ENCODE results near the gene TNS2. TPM values are rescaled to one million over a fixed set of nuclear protein-coding genes. Genes with fewer than 3 reads are reported as not detected.
"Not testable (repeated sequence)": the region's sequence is repeated elsewhere in the genome, so short reads cannot be mapped to it uniquely, and the experiment has no call there.

TNS2 gene
- total RNA-seq, 1 donor from 2014 or later: 2.5 TPM

GRCh38 chr12:53105712-53106439 is 56.0 kb downstream of the TNS2 start:
- Mint-ChIP-seq H3K4me1 (ENCODE audit: low read depth, unreplicated experiment) (no peaks in the 10 kb centered on the region), H3K27me3 (ENCODE audit: unreplicated experiment) (peaks cover 2% of the 10 kb centered on the region), H3K9me3 (ENCODE audit: unreplicated experiment) (no peaks in the 10 kb centered on the region), H3K36me3 (ENCODE audit: unreplicated experiment) (no peaks in the 10 kb centered on the region), H3K4me3 (ENCODE audit: unreplicated experiment) (no peak overlapping the region), H3K27ac (ENCODE audit: unreplicated experiment) (no peak overlapping the region)
- TF ChIP-seq CTCF (IDR thresholded peaks at IDR 0.05; ENCODE audit: partially characterized antibody, unreplicated experiment): no peak
- DNase-seq: no peak

DNA sequence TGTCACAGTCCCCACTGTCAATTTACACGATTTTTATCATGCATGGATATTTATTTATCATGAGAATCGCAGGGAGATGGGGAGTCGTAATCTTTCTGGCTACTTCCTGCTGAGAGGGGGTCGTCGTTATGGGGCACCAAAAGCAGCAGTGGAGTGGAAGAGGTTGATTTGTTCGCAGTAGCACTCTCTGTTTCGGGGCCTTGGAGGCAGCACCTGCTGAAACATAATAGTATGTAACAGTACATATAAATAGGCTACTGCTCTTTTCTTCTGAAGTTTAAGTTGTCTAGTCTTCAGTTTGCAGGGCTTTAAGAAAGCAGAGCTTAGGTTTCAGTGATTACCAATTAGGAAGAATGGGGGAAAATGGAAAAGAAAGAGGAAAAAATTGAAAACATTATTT is 57.3 kb downstream of the TNS2 start:
- no peak overlapping the region for H3K27ac Mint-ChIP-seq (ENCODE audit: unreplicated experiment)
- no peaks in the 10 kb centered on the region for H3K4me1 Mint-ChIP-seq (ENCODE audit: low read depth, unreplicated experiment)
- no peaks in the 10 kb centered on the region for H3K36me3 Mint-ChIP-seq (ENCODE audit: unreplicated experiment)
- H3K27me3 Mint-ChIP-seq (ENCODE audit: unreplicated experiment): peaks cover 4% of the 10 kb centered on the region
- no peak for DNase-seq
- H3K4me3 Mint-ChIP-seq (ENCODE audit: unreplicated experiment): no peak overlapping the region
- no peak for TF ChIP-seq CTCF (IDR thresholded peaks at IDR 0.05; ENCODE audit: partially characterized antibody, unreplicated experiment)
- no peaks in the 10 kb centered on the region for H3K9me3 Mint-ChIP-seq (ENCODE audit: unreplicated experiment)

DNA sequence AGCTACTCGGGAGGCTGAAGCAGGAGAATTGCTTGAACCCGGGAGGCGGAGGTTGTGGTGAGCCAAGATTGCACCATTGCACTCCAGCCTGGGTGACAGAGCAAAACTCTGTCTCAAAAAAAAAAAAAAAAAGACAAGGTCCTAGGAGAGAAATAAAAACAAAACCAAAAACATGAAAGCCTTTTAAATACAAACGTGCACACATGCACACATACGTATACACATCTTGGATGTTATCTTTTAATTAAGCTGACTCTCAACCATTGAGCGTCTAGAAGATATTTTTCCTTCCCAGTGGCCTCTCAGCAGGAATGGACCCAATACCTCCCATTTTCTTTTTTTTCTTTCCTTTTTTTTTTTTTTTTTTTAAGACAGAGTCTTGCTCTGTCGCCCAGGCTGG is 62.6 kb downstream of the TNS2 start:
- H3K27ac Mint-ChIP-seq (ENCODE audit: unreplicated experiment); H3K36me3 Mint-ChIP-seq (ENCODE audit: unreplicated experiment); H3K9me3 Mint-ChIP-seq (ENCODE audit: unreplicated experiment); DNase-seq; H3K4me1 Mint-ChIP-seq (ENCODE audit: low read depth, unreplicated experiment); H3K27me3 Mint-ChIP-seq (ENCODE audit: unreplicated experiment); H3K4me3 Mint-ChIP-seq (ENCODE audit: unreplicated experiment): not testable (repeated sequence)

- Mint-ChIP-seq H3K36me3 (ENCODE audit: unreplicated experiment) (no peaks in the 10 kb centered on the region), H3K27ac (ENCODE audit: unreplicated experiment) (no peak overlapping the region), H3K27me3 (ENCODE audit: unreplicated experiment) (peaks cover 2% of the 10 kb centered on the region), H3K9me3 (ENCODE audit: unreplicated experiment) (no peaks in the 10 kb centered on the region), H3K4me1 (ENCODE audit: low read depth, unreplicated experiment) (no peaks in the 10 kb centered on the region), H3K4me3 (ENCODE audit: unreplicated experiment) (no peak overlapping the region)
- no peak for TF ChIP-seq CTCF (IDR thresholded peaks at IDR 0.05; ENCODE audit: partially characterized antibody, unreplicated experiment)
- no peak for DNase-seq
Measured at GRCh38 chr12:53113136-53113705, 63.4 kb downstream of the TNS2 start.

DNA sequence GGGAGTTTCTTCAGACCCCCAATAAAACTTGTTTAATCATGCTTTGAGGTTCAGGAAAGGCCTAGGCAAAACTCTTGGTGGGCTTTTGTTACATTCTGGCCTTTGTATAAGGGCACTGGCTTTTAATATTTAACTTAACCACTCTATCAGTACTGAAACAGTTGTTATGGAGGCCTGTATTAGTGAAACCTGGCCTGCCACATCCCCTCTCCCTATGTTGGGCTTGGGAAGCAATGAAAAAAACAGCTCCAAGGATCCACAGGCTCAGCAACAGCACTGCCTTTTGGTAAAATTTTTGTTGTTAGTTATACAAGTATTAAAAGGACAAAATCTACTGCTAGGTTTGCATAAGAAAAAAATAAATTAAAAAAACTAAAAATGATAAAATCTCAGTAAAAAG is 64.1 kb downstream of the TNS2 start:
- Mint-ChIP-seq H3K9me3 (ENCODE audit: unreplicated experiment) (no peaks in the 10 kb centered on the region), H3K27me3 (ENCODE audit: unreplicated experiment) (peaks cover 6% of the 10 kb centered on the region), H3K4me3 (ENCODE audit: unreplicated experiment) (no peak overlapping the region), H3K4me1 (ENCODE audit: low read depth, unreplicated experiment) (no peaks in the 10 kb centered on the region), H3K36me3 (ENCODE audit: unreplicated experiment) (no peaks in the 10 kb centered on the region), H3K27ac (ENCODE audit: unreplicated experiment) (no peak overlapping the region)
- no peak for DNase-seq
- no peak for TF ChIP-seq CTCF (IDR thresholded peaks at IDR 0.05; ENCODE audit: partially characterized antibody, unreplicated experiment)

Small RNA genes lying within 50 kb of the gene (microRNA-seq; reads per million reads assigned to microRNA genes)
- 0.41 reads per million for gene MIR6757 (ENCODE audit: unreplicated experiment)

Other genes with a start within 250 kb of the TNS2 start
- gene KRT4, start 235.9 kb upstream of the TNS2 start, total RNA-seq (ENCODE audit: unreplicated experiment): not detected
- gene KRT79, start 215.8 kb upstream of the TNS2 start, total RNA-seq (ENCODE audit: unreplicated experiment): not detected
- gene KRT78, start 201.1 kb upstream of the TNS2 start, total RNA-seq (ENCODE audit: unreplicated experiment): not detected
- gene KRT8, start 145.0 kb upstream of the TNS2 start, total RNA-seq (ENCODE audit: unreplicated experiment): 14.0 TPM
- 1.3 TPM for gene KRT18, start 100.9 kb upstream of the TNS2 start, total RNA-seq (ENCODE audit: unreplicated experiment)
- gene EIF4B, start 43.6 kb upstream of the TNS2 start, total RNA-seq (ENCODE audit: unreplicated experiment): 283 TPM
- gene SPRYD3, start 29.3 kb downstream of the TNS2 start, total RNA-seq (ENCODE audit: unreplicated experiment): 13.9 TPM
- not detected for gene IGFBP6, start 47.6 kb downstream of the TNS2 start, total RNA-seq (ENCODE audit: unreplicated experiment)
- gene SOAT2, start 53.4 kb downstream of the TNS2 start, total RNA-seq (ENCODE audit: unreplicated experiment): not detected
- 38.2 TPM for gene ZNF740, start 130.7 kb downstream of the TNS2 start, total RNA-seq (ENCODE audit: unreplicated experiment)
- 34.5 TPM for gene CSAD, start 130.9 kb downstream of the TNS2 start, total RNA-seq (ENCODE audit: unreplicated experiment)
- gene ITGB7, start 157.2 kb downstream of the TNS2 start, total RNA-seq (ENCODE audit: unreplicated experiment): not detected
- 0.27 TPM for gene RARG, start 182.1 kb downstream of the TNS2 start, total RNA-seq (ENCODE audit: unreplicated experiment)
- gene ESPL1, start 218.2 kb downstream of the TNS2 start, total RNA-seq (ENCODE audit: unreplicated experiment): 5.1 TPM
- 292 TPM for gene PFDN5, start 245.5 kb downstream of the TNS2 start, total RNA-seq (ENCODE audit: unreplicated experiment)
- 66.1 TPM for gene MYG1, start 249.6 kb downstream of the TNS2 start, total RNA-seq (ENCODE audit: unreplicated experiment)

Data from glutamatergic neuron (in vitro differentiated cells).